Measurements from ENCODE around the gene TTC36. TPM values are rescaled to one million over a fixed set of nuclear protein-coding genes. Genes with fewer than 3 reads are reported as not detected.

TTC36 gene
- total and polyA plus RNA-seq, 9 of the 15 experiments (the other 6 are each of a cell fraction or from before 2014, with no cell fraction given), result 0.22 to 0.23 TPM; not detected in 7

GRCh38 chr11:118545533-118545932 is 18.3 kb downstream of the TTC36 start (continued):
- no peak for TF ChIP-seq GTF2F1 (IDR thresholded peaks at IDR 0.05; ENCODE audit: low read depth, low read length)
- TF ChIP-seq SPI1 (IDR thresholded peaks at IDR 0.05; ENCODE audit: borderline replicate concordance, low read depth, low read length), result peak; percentile 67
- no peak for TF ChIP-seq CAMTA2 (CRISPR knock-in tag; conservative IDR thresholded peaks at IDR 0.05)
- no peak for TF ChIP-seq KAT7 (CRISPR knock-in tag; IDR thresholded peaks at IDR 0.05; ENCODE audit: borderline replicate concordance)
- no peak for TF ChIP-seq ZNF57 (CRISPR knock-in tag; IDR thresholded peaks at IDR 0.05)
- TF ChIP-seq PML (IDR thresholded peaks at IDR 0.05; ENCODE audit: low read length), result no peak
- TF ChIP-seq MCM7 (IDR thresholded peaks at IDR 0.05), result no peak
- TF ChIP-seq MAFK (IDR thresholded peaks at IDR 0.05; ENCODE audit: low read length), result no peak
- no peak for TF ChIP-seq SUPT5H (IDR thresholded peaks at IDR 0.05)
- TF ChIP-seq HDAC1 (IDR thresholded peaks at IDR 0.05), result no peak
- TF ChIP-seq ELF2 (CRISPR knock-in tag; IDR thresholded peaks at IDR 0.05), result no peak
- TF ChIP-seq RCOR1 (IDR thresholded peaks at IDR 0.05; ENCODE audit: borderline replicate concordance in 1 of 2, low read depth in 2 of 2, low read length in 2 of 2), result no peak
- no peak for TF ChIP-seq ZNF561 (CRISPR knock-in tag; conservative IDR thresholded peaks at IDR 0.05)
- TF ChIP-seq MYNN (IDR thresholded peaks at IDR 0.05), result no peak
- no peak for TF ChIP-seq MYNN (CRISPR knock-in tag; IDR thresholded peaks at IDR 0.05)
- no peak for TF ChIP-seq ZNF444 (CRISPR knock-in tag; IDR thresholded peaks at IDR 0.05)
- peak; percentile 25 for TF ChIP-seq MEIS2 (IDR thresholded peaks at IDR 0.05; ENCODE audit: partially characterized antibody)
- TF ChIP-seq FOXA3 (CRISPR knock-in tag; conservative IDR thresholded peaks at IDR 0.05 in 1 of 2, IDR thresholded peaks at IDR 0.05 in 1 of 2), result peak in 1 of 2 experiments; percentile 75; a peak in 2 of 4 replicates
- TF ChIP-seq RUNX1 (IDR thresholded peaks at IDR 0.05; ENCODE audit: low read depth), result no peak
- TF ChIP-seq USF2 (CRISPR knock-in tag; IDR thresholded peaks at IDR 0.05), result no peak
- no peak for TF ChIP-seq ZBTB12 (CRISPR knock-in tag; IDR thresholded peaks at IDR 0.05)
- no peak for TF ChIP-seq GTF2A2 (tag; IDR thresholded peaks at IDR 0.05)
- no peak for TF ChIP-seq CREB5 (CRISPR knock-in tag; IDR thresholded peaks at IDR 0.05)
- TF ChIP-seq PHB (CRISPR knock-in tag; IDR thresholded peaks at IDR 0.05), result no peak
- no peak for TF ChIP-seq ATF2 (CRISPR knock-in tag; IDR thresholded peaks at IDR 0.05)
- TF ChIP-seq RAD51 (IDR thresholded peaks at IDR 0.05; ENCODE audit: borderline replicate concordance, low read depth), result no peak
- TF ChIP-seq PKNOX1 (IDR thresholded peaks at IDR 0.05), result peak; percentile 10; the same call in 1 of the 2 replicates
- no peak for TF ChIP-seq BMI1 (IDR thresholded peaks at IDR 0.05; ENCODE audit: low read length)
